Endothelial cell (in vitro differentiated cells): ENCODE data around the gene P3H3. TPM values are rescaled to one million over a fixed set of nuclear protein-coding genes. Genes with fewer than 3 reads are reported as not detected.
A peak's percentile ranks its signal among the peaks of the same experiment; 100 is the strongest.

ENCODE experiments used
- DNase-seq: peaks from one replicate; pipeline ENCODE4 v3.0.0; 2021; ENCODE audit warnings: low spot score
- H3K27ac Mint-ChIP-seq: one replicate; pipeline ENCODE4 v1.8.0; 2021; ENCODE audit warnings: mixed read lengths, inconsistent platforms; ENCODE audit not compliant: unreplicated experiment
- H3K27me3 Mint-ChIP-seq: one replicate; pipeline ENCODE4 v1.8.0; 2021; ENCODE audit warnings: mild to moderate bottlenecking, moderate library complexity, mixed read lengths, inconsistent platforms; ENCODE audit not compliant: unreplicated experiment
- H3K36me3 Mint-ChIP-seq: one replicate; pipeline ENCODE4 v1.8.0; 2021; ENCODE audit warnings: mild to moderate bottlenecking, low read depth, mixed read lengths, inconsistent platforms; ENCODE audit not compliant: unreplicated experiment
- H3K4me1 Mint-ChIP-seq: one replicate; pipeline ENCODE4 v1.8.0; 2021; ENCODE audit warnings: mild to moderate bottlenecking, mixed read lengths, inconsistent platforms; ENCODE audit not compliant: unreplicated experiment
- H3K4me3 Mint-ChIP-seq: one replicate; pipeline ENCODE4 v1.8.0; 2021; ENCODE audit warnings: mild to moderate bottlenecking, mixed read lengths, inconsistent platforms; ENCODE audit not compliant: unreplicated experiment
- H3K9me3 Mint-ChIP-seq: one replicate; pipeline ENCODE4 v1.8.0; 2021; ENCODE audit warnings: mixed read lengths, inconsistent platforms; ENCODE audit not compliant: unreplicated experiment
- CTCF ChIP-seq: fragments of 200-600 bp; sonication (generic); IDR thresholded peaks from one replicate; pipeline ENCODE4 v1.5.0; 2021; ENCODE audit warnings: antibody characterized with exemption; ENCODE audit not compliant: unreplicated experiment
- total RNA-seq: library from RNA; stranded (reverse); fragmentation: NEBNext Ultra II Directional; extraction: Animal tissue kit (Norgen Biotek cat#: 25700); gene quantifications from one replicate; pipeline ENCODE4 v1.2.1, GENCODE V29; 2021; ENCODE audit not compliant: unreplicated experiment

Gene P3H3
- total RNA-seq, 1 donor from 2014 or later: 48.8 TPM

- peaks cover 51% of the 10 kb centered on the region for H3K4me1 Mint-ChIP-seq
- H3K4me3 Mint-ChIP-seq: peak overlapping the region; percentile 70
- DNase-seq: no peak
- no peaks in the 10 kb centered on the region for H3K9me3 Mint-ChIP-seq
- H3K36me3 Mint-ChIP-seq: peaks cover 13% of the 10 kb centered on the region
- peaks cover 27% of the 10 kb centered on the region for H3K27me3 Mint-ChIP-seq
- H3K27ac Mint-ChIP-seq: no peak overlapping the region
- TF ChIP-seq CTCF: no peak
Observed at GRCh38 chr12:6824085-6824775, 4.0 kb upstream of the P3H3 start.

- H3K9me3 Mint-ChIP-seq: no peaks in the 10 kb centered on the region
- peak overlapping the region; percentile 62 for H3K4me3 Mint-ChIP-seq
- TF ChIP-seq CTCF: no peak
- H3K4me1 Mint-ChIP-seq: peaks cover 46% of the 10 kb centered on the region
- H3K27me3 Mint-ChIP-seq: peaks cover 26% of the 10 kb centered on the region
- no peak overlapping the region for H3K27ac Mint-ChIP-seq
- H3K36me3 Mint-ChIP-seq: peaks cover 13% of the 10 kb centered on the region
- no peak for DNase-seq
Observed at GRCh38 chr12:6824901-6825381, 3.3 kb upstream of the P3H3 start.

- H3K4me3 Mint-ChIP-seq: peak overlapping the region; percentile 69
- no peaks in the 10 kb centered on the region for H3K9me3 Mint-ChIP-seq
- H3K27me3 Mint-ChIP-seq: peaks cover 25% of the 10 kb centered on the region
- DNase-seq: peak; percentile 94
- H3K4me1 Mint-ChIP-seq: peaks cover 41% of the 10 kb centered on the region
- peaks cover 13% of the 10 kb centered on the region for H3K36me3 Mint-ChIP-seq
- peak; percentile 88 for TF ChIP-seq CTCF
- H3K27ac Mint-ChIP-seq: no peak overlapping the region
Observed at GRCh38 chr12:6825398-6826124, 2.6 kb upstream of the P3H3 start.

GRCh38 chr12:6826125-6826733 is 2.0 kb upstream of the P3H3 start:
- no peaks in the 10 kb centered on the region for H3K9me3 Mint-ChIP-seq
- H3K4me1 Mint-ChIP-seq: peaks cover 38% of the 10 kb centered on the region
- H3K27me3 Mint-ChIP-seq: peaks cover 26% of the 10 kb centered on the region
- peaks cover 12% of the 10 kb centered on the region for H3K36me3 Mint-ChIP-seq
- H3K27ac Mint-ChIP-seq: no peak overlapping the region
- peak overlapping the region; percentile 51 for H3K4me3 Mint-ChIP-seq
- TF ChIP-seq CTCF: no peak
- no peak for DNase-seq
